ENCODE results near the gene OR51A4.
"Not testable (repeated sequence)": the region's sequence is repeated elsewhere in the genome, so short reads cannot be mapped to it uniquely, and the experiment has no call there.

Gene OR51A4, protein sequence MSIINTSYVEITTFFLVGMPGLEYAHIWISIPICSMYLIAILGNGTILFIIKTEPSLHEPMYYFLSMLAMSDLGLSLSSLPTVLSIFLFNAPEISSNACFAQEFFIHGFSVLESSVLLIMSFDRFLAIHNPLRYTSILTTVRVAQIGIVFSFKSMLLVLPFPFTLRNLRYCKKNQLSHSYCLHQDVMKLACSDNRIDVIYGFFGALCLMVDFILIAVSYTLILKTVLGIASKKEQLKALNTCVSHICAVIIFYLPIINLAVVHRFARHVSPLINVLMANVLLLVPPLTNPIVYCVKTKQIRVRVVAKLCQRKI

GRCh38 chr11:4947505-4947904 is at the start of gene OR51A4:
OR51A4 (minus strand) TSS chr11:4947605; CDS start chr11:4947100, 505 bp downstream.
- FAIRE-seq, result no peak

GRCh38 chr11:4994551-4994950 is 47.1 kb upstream of the OR51A4 start, which contains the start of gene OR51L1:
OR51L1 (plus strand) TSS chr11:4994851; CDS start chr11:4998983, 4,132 bp downstream.
- no peak for FAIRE-seq

DNA sequence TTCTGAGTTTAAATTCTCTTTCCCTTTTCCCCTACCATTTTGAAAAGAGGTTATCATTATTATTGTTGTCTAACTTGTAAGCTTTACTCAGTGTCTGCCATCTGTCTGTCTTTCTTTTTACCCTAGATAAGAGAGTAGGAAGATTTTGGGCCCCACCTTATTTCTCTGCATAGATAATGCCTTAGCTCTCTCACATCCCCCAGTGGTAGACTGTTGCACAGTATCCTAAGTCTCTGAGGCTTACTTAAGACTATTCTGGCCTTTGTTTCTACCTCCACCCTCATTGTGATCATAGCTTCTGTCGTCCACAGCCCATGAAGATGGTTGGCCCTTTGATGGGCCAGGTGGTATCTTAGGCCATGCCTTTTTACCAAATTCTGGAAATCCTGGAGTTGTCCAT is 43.7 kb upstream of the OR51A4 start:
- FAIRE-seq, result no peak

- FAIRE-seq, result no peak
These were observed 36.4 kb upstream of the OR51A4 start for GRCh38 chr11:4983841-4984240.

GRCh38 chr11:4982678-4983077 is 35.3 kb upstream of the OR51A4 start:
- no peak for FAIRE-seq

DNA sequence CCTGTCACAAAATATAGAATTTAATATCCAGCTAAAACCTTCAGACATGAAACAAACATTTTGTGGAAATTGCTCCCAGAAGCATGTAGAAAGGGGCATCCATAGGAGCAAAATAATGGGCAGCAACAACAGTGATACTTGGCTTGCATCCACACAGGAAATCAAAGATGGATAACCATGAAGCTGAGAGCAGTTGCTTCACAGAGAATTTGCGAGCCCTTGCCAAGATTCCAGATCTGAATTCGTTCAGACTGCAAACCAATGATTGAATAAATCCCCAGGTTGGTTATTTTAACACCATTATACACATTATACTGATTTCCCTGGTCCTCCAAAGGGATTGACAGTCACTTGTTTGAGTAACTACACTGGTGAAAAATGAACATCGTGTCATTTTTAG is 31.6 kb upstream of the OR51A4 start:
- no peak for FAIRE-seq

GRCh38 chr11:4975436-4975835 is 28.0 kb upstream of the OR51A4 start:
- FAIRE-seq, result no peak

DNA sequence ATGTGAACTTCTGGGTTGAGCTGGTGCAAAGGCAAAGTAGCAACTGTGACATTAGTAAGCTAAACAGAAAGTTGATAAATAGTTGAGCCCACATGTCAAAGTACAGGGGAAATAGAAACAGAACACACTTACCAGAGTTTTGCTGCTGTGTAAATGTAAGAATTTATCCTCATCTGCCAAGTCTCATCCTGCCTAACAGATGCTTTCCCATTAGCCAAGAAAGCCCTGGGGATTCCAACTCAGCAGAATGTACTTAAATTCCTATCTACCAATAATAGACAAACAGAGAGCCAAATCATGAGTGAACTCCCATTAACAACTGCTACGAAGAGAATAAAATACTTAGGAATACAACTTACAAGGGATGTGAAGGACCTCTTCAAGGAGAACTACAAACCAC is 15.4 kb upstream of the OR51A4 start:
- no peak for FAIRE-seq

DNA sequence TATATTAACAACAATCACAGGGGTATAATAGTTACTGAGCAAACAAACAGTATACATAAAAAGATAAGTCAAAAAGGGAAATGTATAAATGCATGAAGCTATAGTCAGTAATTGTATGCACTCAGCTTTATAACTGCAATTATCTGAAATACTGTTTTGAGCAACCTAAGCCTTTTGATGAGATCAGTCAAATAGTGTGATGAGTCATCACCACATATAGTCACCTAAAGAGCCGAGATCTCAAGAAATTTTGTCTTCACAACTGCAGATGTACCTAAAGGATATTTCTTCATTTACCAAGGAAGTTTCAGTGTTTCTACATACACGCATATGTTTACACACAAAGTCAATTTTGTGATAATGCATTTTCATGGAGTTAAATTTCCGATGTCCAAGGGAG is 13.5 kb upstream of the OR51A4 start:
- FAIRE-seq, result no peak

GRCh38 chr11:4957396-4957795 is 10.0 kb upstream of the OR51A4 start:
- FAIRE-seq, result no peak

- FAIRE-seq, result not testable (repeated sequence)
These were observed 8.2 kb upstream of the OR51A4 start, which contains the start of gene OR51A2 for GRCh38 chr11:4955613-4956012. OR51A2 (minus strand) TSS chr11:4955713; CDS start chr11:4955713, 0 bp downstream.

DNA sequence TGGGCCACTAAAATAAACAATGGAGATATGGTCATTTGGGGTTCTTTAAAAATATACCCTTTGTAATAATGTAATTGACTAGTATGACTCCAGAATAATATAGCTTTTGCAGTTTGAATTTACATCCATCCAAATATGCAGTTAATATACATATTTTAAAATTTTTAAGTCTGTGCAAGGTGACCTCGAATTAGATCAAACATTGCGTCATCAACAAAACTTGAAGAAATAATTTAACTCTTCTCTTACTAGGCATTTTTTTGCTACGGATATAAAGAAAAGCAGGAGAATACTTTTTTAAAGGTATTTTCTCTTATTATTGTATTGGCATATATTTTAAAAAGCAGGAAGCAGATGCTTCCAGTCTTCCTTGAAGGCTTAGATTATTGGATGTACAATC is 10.7 kb downstream of the OR51A4 start:
- no peak for FAIRE-seq

DNA sequence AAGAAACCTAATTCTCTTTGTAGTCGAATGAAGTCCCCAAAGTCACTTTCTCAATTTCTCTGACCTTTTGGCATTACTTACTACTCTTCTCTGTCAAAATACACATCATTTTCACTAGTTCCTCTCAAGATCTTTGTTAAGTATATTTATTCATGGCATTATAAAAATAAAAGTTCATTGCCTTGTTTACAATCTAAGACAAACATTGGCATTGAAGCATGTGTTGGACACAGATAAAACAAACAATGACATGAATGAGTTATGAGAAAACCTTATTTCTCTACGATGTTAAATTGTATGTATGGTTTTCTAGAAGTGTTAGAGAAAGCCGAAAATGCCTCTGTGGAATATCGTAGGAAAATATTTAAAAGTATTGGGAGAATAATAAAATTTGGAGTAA is 14.7 kb downstream of the OR51A4 start:
- FAIRE-seq, result no peak

- FAIRE-seq, result no peak
These were observed 20.8 kb downstream of the OR51A4 start for GRCh38 chr11:4926608-4927007.

DNA sequence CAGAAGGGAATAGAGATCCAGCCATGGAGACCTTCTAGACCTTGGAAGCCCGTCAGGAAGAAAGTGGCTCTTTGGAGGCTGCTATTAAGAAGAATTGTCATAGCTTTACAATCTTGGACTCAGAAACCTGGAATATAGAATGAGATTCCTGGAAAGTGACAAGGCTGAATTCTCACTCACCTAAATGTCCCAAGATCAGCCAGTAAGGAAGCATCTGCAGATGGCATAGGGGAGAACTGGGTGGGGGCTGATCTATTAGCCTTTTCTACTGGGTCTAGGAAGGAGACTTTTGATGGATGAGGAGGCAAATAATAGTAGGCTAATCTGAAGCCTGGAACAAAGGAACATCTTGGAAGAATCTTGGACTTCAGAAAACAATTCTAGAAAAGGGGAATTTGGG is 23.2 kb downstream of the OR51A4 start, which contains the start of gene OR51G1:
Gene OR51G1 (minus strand): TSS at position 101 of the 400 bp plus-strand sequence. CDS start 0 bp downstream, at position 101.
- FAIRE-seq, result no peak

- FAIRE-seq, result no peak
These were observed 25.1 kb downstream of the OR51A4 start for GRCh38 chr11:4922304-4922703.

- FAIRE-seq, result no peak
These were observed 25.6 kb downstream of the OR51A4 start for GRCh38 chr11:4921796-4922195.

DNA sequence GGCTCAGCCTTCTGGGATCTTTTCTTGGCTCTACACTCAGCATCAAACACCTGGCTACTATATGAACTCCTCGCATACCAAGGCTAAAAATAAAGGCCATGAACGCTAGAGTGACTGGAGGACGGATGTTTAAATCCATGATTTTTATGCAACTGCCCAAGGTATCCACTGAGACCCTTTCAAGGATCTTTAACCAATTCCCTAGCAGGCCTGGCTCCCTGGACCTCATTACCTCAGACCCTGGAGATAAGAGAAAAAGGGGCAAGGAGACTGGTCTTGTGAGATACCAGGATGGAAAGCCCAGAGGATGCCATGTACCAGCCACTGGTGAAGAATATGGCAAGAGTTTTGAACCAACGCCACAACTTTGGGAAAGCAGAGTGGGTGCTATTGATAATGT is 28.2 kb downstream of the OR51A4 start, which contains the start of gene OR51G2:
Gene OR51G2 (minus strand): TSS at position 101 of the 400 bp plus-strand sequence. CDS start 3,687 bp downstream, outside the sequence.
- FAIRE-seq, result no peak

DNA sequence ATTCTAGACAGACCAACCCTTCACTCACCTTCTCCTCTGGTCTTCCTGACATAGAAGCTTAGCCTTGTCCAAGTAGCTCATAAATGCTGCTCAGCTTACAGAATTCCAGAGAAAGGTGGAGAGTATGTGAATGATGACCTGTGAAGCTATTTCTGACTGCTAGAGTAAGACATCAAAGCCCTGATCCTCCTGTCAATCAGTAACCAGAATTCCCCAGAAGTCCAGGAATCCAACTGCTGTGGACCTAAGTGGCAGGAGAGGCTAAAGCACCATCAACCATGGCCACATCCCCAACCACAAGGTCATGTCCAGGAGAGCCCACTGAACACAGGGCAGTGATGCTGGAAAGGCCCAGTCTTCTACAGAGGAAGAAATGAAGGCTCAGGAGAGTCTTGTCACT is 30.8 kb downstream of the OR51A4 start:
- FAIRE-seq, result no peak

- FAIRE-seq, result no peak
These were observed 43.9 kb downstream of the OR51A4 start, which contains the start of gene OR51A7 for GRCh38 chr11:4903484-4903883. OR51A7 (plus strand) TSS chr11:4903783; CDS start chr11:4907370, 3,587 bp downstream.

Measured in TTC549 (cell line).